GM12864 (cell line): ENCODE results near the gene FAM227B.
"Not testable (repeated sequence)": the region's sequence is repeated elsewhere in the genome, so short reads cannot be mapped to it uniquely, and the experiment has no call there.

Experiments used
- DNase-seq: peaks from one replicate; pipeline ENCODE4 v3.0.0-alpha.2; 2011; ENCODE audit warnings: low read depth
- H3K4me3 ChIP-seq: 2 replicates; pipeline ENCODE4 v1.5.1; 2011; ENCODE audit warnings: mild to moderate bottlenecking, low read depth, low read length, control low read depth
- CTCF ChIP-seq: IDR thresholded peaks from 2 replicates; pipeline ENCODE4 v1.5.1; 2011; ENCODE audit warnings: low read depth, mild to moderate bottlenecking, moderate library complexity, low read length, control low read depth, inconsistent platforms; ENCODE audit errors: missing control alignments

Gene FAM227B

DNA sequence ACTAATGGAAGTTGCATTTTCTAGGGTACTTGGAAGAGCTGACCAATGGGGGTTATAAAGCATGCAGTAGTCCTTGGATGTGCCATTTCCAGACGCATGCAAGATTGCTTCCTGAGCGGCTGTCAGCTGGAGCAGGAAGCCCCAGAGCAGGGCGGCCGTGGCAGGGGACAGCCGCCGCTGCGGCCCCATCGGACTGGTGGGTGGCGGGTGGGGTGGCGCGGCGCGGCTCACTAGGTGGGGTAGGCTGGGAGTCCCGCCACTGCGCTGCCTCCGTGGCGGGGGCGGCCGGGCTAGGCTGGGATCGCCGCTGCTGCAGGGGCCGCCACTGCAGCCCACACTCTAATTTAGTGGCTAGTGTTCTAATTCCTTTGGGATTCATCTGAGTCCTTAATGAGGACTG, 254.1 kb downstream of the FAM227B start:
- no peak for DNase-seq
- TF ChIP-seq CTCF = no peak
- H3K4me3 ChIP-seq = no peak overlapping the region

DNA sequence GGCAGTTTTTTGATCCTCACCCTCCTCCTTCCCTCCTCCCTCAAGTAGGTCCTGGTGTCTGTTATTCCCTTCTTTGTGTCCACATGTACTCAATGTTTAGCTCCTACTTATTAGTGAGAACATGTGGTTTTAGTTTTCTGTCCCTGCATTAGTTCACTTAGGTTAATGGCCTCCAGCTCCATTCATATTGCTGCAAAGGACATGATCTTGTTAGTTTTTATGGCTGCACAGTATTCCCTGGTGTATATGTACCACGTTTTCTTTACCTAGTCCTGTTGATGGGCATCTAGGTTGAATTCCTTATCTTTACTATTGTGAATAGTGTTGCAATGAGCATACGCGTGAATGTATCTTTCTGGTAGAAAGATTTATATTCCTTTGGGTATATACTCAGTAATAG, 259.2 kb downstream of the FAM227B start:
- no peak for TF ChIP-seq CTCF
- DNase-seq = no peak
- H3K4me3 ChIP-seq = no peak overlapping the region

- not testable (repeated sequence) for H3K4me3 ChIP-seq, DNase-seq
These were observed 266.2 kb downstream of the FAM227B start for GRCh38 chr15:49354439-49354838.

GRCh38 chr15:49343546-49343945, 277.1 kb downstream of the FAM227B start:
- no peak for TF ChIP-seq CTCF
- no peak for DNase-seq
- no peak overlapping the region for H3K4me3 ChIP-seq

DNA sequence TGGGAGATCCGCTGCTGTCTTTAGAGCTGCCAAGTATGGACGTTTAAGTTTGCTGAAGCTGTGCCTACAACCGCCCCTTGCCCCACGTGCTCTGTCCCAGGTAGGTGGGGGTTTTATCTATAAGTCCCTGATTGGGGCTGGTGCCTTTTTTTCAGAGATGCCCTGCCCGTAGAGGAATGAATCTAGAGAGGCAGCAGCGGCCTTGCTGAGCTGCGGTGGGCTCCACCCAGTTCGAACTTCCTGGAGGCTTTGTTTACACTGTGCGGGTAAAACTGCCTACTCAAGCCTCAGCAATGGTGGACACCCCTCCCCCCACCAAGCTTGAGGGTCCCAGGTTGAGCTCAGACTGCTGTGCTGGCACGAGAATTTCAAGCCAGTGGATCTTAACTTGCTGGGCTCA, 281.0 kb downstream of the FAM227B start:
- DNase-seq = no peak
- TF ChIP-seq CTCF = no peak
- no peak overlapping the region for H3K4me3 ChIP-seq

DNA sequence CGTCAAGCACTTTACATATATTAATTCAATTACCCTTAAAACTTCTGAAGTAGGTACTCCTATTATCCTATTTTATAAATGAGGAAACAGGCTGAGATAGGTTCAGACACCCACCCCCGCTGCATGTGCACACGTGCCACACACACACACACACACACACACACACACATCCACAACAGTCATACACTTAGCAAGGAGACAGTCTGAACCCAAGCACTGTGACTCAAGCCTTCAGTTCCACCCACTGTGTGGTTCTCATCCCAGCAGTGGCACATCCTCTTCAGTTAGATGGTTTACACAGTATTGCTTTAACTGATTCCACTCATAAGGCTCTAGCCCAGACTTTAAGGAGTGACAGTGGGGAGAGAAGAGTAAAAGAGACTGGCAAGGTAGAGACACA, 288.7 kb downstream of the FAM227B start:
- no peak for TF ChIP-seq CTCF
- H3K4me3 ChIP-seq = no peak overlapping the region
- no peak for DNase-seq

DNA sequence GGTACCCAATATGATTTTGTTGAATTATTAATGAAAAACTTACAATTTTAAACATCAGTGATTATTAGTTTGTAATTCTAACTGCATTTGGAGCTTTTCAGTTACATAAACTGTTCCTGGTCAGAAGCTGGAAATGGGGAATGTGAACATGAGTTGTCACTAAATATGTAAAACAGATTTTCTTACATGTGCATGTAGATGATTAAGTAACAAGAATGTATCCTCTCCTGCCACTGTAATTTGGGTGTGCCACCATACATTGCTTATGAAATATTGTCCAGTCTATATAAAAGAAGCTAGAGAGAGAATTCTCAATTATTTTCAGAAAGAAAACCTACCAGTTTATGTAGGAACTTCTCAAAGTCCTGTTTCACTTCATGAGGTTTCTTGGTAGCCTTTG, 289.2 kb downstream of the FAM227B start:
- no peak for DNase-seq
- no peak for TF ChIP-seq CTCF
- no peak overlapping the region for H3K4me3 ChIP-seq

- no peak for TF ChIP-seq CTCF
- H3K4me3 ChIP-seq = no peak overlapping the region
- DNase-seq = no peak
These were observed 290.5 kb downstream of the FAM227B start for GRCh38 chr15:49330166-49330565.
